GM18517 (cell line): ENCODE results near the gene C1orf122.

ENCODE experiments used
- ATAC-seq: cut with Tn5 transposase; IDR thresholded peaks from one replicate; pipeline ENCODE4 v1.9.1; 2021; ENCODE audit warnings: mild to moderate bottlenecking, moderate library complexity; ENCODE audit not compliant: unreplicated experiment

Gene C1orf122

GRCh38 chr1:37797750-37798345 lies 9.7 kb upstream of the C1orf122 start:
- no peak for ATAC-seq

DNA sequence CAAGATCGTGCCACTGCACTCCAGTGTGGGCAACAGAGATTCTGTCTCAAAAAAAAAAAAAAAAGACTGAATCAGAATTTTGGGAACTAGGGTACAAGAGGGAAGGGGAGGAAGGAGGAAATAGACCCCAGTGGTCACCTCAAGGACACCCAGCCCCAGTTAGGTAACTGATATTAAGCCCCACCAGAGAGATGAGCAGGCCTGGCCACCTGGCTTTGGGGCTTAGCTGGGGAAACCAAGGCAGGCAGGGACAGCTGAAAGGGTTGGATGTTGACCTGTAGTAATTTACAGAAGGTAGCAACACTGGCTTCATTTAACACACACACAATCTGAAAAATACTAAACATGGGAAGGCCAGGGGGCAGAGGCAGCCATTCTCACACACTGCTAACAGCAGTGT lies 5.2 kb upstream of the C1orf122 start:
- no peak for ATAC-seq

GRCh38 chr1:37807220-37807554 lies 403 bp upstream of the C1orf122 start:
- no peak for ATAC-seq

DNA sequence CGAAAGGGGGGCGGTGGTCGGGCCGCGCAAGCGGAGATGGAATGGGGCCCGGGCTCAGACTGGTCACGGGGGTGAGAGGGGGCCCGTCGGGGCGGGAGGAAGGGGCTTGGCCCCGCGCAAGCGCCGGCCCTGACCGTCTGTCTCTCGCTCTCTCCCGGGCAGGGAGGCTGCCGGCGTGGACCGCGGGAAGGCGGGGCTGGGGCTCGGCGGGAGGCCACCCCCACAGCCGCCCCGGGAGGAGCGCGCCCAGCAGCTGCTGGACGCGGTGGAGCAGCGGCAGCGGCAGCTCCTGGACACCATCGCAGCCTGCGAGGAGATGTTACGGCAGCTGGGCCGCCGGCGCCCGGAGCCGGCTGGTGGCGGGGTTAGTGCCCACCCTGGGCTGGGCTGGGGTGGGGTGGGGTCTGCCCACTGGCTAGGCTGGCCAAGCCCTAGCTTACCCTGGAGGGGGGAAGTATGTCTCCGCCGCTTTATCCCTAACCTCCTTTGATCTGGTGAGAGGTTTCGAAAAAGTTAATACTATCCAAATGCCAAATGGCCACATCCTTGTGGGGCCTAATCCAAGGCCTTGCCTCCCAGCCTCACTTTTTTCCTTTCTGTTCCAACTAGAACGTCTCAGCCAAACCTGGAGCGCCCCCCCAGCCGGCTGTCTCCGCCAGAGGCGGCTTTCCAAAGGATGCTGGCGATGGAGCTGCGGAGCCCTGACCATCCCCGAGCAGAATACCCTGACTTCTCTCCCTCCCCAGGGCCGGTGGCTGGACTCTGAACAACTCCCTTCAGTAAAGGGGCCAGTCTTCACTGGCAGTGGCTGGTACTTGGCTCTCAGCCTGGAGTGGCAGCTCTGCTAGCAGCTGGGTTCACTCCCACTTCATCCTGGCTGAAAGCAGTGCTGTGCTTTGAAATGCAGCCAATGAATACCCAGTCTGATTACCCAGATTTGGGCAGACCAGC lies 1.1 kb downstream of the C1orf122 start:
- ATAC-seq, result peak; percentile 35

GRCh38 chr1:37809942-37810341 lies 2.4 kb downstream of the C1orf122 start:
- no peak for ATAC-seq

GRCh38 chr1:37811027-37811655 lies 3.6 kb downstream of the C1orf122 start:
- ATAC-seq, result peak; percentile 46

GRCh38 chr1:37813529-37814145 lies 6.0 kb downstream of the C1orf122 start:
- no peak for ATAC-seq

- ATAC-seq, result no peak
Observed at GRCh38 chr1:37814252-37814651, 6.7 kb downstream of the C1orf122 start.

DNA sequence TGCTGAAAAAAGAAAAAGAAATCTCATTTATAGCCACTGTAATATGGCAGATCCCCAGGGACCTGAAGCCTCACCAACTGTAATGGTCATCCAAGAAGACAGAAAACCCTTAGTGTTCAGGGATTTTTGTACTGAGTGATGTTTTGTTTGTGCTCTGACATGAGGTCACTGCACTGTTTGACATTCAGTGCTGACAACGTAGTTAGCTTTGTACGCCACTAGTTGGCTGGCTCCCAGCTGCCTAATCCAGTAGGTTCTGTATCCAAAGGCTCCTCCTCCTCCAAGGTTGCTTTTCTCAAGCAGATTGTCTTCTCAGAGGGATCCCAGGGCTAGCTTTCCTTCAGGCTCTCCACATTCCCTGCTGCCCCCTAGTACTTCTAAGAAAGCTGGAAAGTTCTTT lies 9.9 kb downstream of the C1orf122 start:
- no peak for ATAC-seq

DNA sequence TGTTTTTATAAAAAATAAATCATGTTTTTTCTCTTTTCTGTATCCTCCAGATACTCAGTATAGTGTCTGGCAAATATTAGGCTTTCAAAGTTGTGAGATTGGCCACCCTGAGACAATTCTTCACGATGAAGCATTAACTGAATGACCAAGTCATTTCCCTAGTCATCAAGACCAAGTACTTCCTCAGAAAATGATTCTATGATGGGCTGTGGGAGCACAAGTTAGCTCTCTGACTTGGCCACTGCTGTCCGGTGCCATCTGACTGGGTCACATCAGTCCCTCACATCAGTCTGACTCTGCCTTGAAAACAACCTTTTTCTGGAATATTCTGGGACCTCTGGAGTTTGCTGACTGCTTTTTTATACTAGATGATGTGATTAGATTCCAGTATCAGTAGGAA lies 13.9 kb downstream of the C1orf122 start:
- ATAC-seq, result no peak

DNA sequence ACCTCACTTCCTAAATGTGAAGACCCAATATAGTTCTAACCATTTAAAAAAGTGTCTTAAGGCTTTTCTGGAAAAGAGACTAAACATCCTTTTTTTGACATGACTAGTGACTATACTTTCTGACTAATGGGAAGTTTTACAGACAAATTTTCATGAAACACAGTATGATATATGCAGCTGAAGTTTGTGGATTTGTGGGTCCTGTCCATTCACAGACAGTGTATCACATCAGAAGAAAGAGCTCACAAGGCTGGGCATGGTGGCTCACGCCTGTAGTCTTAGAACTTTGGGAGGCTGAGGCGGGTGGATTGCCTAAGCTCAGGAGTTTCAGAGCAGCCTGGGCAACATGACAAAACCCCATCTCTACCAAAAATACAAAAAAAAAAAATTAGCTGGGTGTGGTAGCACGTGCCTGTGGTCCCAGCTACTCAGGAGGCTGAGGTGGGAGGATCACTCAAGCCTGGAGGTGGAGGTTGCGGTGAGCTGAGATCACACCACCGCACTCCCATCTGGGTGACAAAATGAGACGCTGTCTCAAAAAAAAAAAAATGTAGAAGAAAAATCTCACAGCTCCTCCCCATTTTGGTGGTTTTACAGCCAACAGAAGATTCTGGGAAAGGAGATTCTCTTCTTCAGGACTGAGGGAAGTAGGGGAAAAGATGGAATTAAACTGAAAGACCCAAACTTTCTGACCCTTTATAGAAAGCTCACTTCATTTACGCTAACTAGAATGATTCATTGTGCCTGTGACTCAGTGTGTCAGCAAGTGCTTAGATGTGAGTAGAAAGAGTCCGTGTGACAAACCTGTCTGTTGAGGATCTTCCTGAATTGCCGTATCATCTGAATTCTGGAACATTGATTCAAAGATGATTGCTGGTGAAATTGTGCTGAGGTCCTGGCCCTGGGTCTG lies 15.6 kb downstream of the C1orf122 start:
- ATAC-seq, result no peak

- ATAC-seq, result no peak
Observed at GRCh38 chr1:37824001-37824400, 16.4 kb downstream of the C1orf122 start.

DNA sequence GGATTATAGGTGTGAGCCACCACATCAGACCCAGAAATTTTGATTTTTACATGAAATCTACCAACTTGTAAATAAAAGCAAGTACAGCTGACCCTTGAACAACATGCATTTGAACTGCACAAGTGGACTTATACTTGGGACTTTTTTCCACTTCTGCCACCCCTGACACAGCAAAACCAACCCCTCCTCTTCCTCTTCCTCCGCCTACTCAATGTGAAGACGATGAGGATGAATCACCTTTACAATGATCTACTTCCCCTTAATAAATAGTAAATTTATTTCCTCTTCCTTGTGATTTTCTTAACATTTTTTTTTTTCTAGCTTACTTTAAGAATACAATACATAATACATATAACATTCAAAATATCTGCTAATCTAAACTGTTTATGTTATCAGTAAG lies 17.9 kb downstream of the C1orf122 start:
- ATAC-seq, result no peak

DNA sequence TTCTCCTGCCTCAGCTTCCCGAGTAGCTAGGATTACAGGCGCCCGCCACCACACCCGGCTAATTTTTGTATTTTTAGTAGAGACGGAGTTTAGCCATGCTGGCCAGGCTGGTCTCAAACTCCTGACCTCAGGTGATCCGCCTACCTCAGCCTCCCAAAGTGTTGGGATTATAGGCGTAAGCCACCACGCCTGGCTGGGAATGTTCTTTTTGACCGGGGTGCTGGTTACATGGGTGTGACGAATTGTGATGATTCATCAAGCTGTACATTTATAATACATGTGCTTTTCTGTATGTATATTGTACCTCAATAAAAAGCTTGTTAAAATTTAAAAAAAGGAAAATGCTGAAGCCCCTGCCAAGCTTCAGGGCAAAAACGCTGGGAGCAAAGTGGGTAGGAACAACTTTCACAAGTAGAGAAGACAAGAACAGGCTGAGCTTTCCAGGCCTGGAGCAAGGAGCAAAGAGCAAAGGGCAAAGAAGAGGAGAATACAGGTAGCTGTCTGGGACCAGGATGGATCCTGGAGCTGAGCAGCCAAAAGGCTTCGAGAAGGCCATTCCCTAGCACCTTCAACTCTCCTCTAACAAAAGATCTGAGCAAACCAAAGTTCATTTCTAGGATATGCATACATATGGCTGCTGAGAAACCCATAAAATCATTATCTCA lies 21.0 kb downstream of the C1orf122 start:
- no peak for ATAC-seq

DNA sequence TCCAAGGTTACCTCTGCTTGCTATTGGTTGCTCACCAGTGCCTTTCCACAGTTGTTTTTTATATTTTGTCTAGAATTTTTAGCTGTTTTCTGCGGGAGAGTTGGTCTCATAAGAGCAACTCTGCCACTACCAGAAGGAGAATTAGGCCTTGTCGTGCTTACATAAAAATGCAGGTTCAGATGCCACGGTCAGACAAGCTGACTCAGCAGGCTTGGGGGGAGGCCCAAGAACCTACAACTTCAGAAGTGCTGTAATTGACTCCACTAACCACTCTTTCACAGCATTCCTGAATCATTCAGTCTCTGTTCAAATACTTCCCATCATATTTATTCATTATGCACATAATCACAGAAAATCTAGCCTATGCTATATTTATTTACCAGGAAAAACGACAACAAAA lies 23.5 kb downstream of the C1orf122 start:
- ATAC-seq, result no peak

- ATAC-seq, result no peak
Observed at GRCh38 chr1:37831809-37832208, 24.2 kb downstream of the C1orf122 start.

- no peak for ATAC-seq
Observed at GRCh38 chr1:37836788-37837187, 29.2 kb downstream of the C1orf122 start.

GRCh38 chr1:37839676-37840075 lies 32.1 kb downstream of the C1orf122 start:
- ATAC-seq, result no peak

DNA sequence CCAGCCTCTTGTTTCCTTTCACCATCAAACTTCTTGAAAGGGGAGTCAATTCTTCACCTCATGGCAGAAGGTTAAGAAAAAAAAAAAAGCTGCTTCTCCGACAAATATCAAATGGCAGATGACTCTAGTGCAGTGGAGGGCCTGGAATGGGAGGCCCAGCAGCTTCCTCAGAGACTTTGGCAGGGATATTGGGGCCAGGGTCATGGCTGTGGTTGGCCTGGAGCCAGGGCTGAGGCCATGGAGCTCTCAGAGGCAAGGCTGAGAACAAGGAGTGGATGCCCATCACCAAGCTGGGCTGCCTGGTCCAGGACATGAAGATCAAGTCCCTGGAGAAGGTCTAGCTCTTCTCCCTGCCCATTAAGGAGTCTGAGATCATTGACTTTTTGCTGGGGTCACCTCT lies 33.1 kb downstream of the C1orf122 start:
- ATAC-seq, result no peak

DNA sequence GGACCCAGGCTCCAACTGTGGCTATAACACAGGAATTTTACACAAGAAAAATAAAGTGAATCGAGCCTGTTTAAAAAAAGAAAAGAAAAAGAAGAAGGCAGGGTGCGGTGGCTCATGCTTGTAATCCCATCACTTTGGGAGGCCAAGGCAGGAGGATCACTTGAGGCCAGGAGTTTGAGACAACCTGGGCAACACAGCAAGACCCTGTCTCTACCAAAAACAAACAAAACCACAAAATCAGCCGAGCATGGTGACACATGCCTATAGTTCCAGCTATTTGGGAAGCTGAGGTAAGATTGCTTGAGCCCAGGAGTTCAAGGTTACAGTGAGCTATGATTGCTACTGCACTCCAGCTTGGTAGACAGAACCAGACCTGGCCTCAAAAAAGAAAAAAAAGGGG lies 34.1 kb downstream of the C1orf122 start:
- ATAC-seq, result no peak
